Suprapubic skin (tissue), 4 donors: ENCODE results near the gene IL7R. TPM values are rescaled to one million over a fixed set of nuclear protein-coding genes. Genes with fewer than 3 reads are reported as not detected.
A peak's percentile ranks its signal among the peaks of the same experiment; 100 is the strongest.

Source experiments
- DNase-seq, 2 donors: peaks; one replicate each; pipeline ENCODE4 v3.0.0-alpha.2; 2019; ENCODE audit warnings: low spot score in 2 of 2
- H3K27ac ChIP-seq: fragments of 200-600 bp; sonication (generic); one replicate; pipeline ENCODE4 v1.5.1; 2019
- H3K27me3 ChIP-seq: fragments of 200-600 bp; sonication (generic); one replicate; pipeline ENCODE4 v1.5.1; 2019
- H3K36me3 ChIP-seq: fragments of 200-600 bp; sonication (generic); one replicate; pipeline ENCODE4 v1.5.1; 2019
- H3K4me1 ChIP-seq: fragments of 200-600 bp; sonication (generic); one replicate; pipeline ENCODE4 v1.5.1; 2019
- H3K4me3 ChIP-seq: fragments of 200-600 bp; sonication (generic); one replicate; pipeline ENCODE4 v1.5.1; 2019; ENCODE audit warnings: mild to moderate bottlenecking
- H3K9me3 ChIP-seq: fragments of 200-600 bp; sonication (generic); one replicate; pipeline ENCODE4 v1.5.1; 2019
- EP300 ChIP-seq: sonication (generic); formaldehyde crosslinking; IDR thresholded peaks from one replicate; pipeline ENCODE4 v1.6.1; 2017; ENCODE audit warnings: antibody characterized with exemption
- POLR2A ChIP-seq, 2 donors: fragments of 450-650 bp; IDR thresholded peaks; one replicate each; pipeline ENCODE4 v1.6.1; 2017; ENCODE audit warnings: antibody characterized with exemption in 2 of 2, mild to moderate bottlenecking in 2 of 2, moderate library complexity in 2 of 2
- POLR2AphosphoS5 ChIP-seq, 3 donors: sonication (generic); formaldehyde crosslinking; IDR thresholded peaks; one replicate each; pipeline ENCODE4 v1.6.1; 2017; ENCODE audit warnings: antibody characterized with exemption in 3 of 3
- WGBS: methylation state at CpG from one replicate; pipeline ENCODE4 v1.1.5; 2018; 5-methylcytosine and 5-hydroxymethylcytosine counted together
- total RNA-seq, 4 donors: library from RNA; depleted of rRNA; stranded (reverse); fragments of >200 nt; gene quantifications; one replicate each; pipeline ENCODE4 v1.1.0, GENCODE V29; 2016
- TF ChIP-seq, protein P1 (sequence below), 2 donors: fragments of 200-600 bp in 1 of 2; fragments of 450-650 bp in 1 of 2; sonication (generic) in 1 of 2; IDR thresholded peaks; one replicate each; pipeline ENCODE4 v1.5.1; 2016 to 2019; ENCODE audit warnings: antibody characterized with exemption in 2 of 2, mild to moderate bottlenecking in 1 of 2, moderate library complexity in 1 of 2

IL7R gene
- total RNA-seq, 4 donors from 2014 or later: 0.73 to 7.1 (median 4.2) TPM

GRCh38 chr5:35857606-35858205, 1.0 kb downstream of the IL7R start:
- peaks cover 8% of the 10 kb centered on the region for H3K4me1 ChIP-seq
- no peaks in the 10 kb centered on the region for H3K36me3 ChIP-seq
- peak overlapping the region; percentile 8 for H3K4me3 ChIP-seq
- H3K27ac ChIP-seq: no peak overlapping the region
- WGBS: 40% methylated on average over 2 of the region's 2 CpGs
- no peaks in the 10 kb centered on the region for H3K27me3 ChIP-seq
- no peaks in the 10 kb centered on the region for H3K9me3 ChIP-seq
- DNase-seq: no peak
- TF ChIP-seq, protein P1, sequence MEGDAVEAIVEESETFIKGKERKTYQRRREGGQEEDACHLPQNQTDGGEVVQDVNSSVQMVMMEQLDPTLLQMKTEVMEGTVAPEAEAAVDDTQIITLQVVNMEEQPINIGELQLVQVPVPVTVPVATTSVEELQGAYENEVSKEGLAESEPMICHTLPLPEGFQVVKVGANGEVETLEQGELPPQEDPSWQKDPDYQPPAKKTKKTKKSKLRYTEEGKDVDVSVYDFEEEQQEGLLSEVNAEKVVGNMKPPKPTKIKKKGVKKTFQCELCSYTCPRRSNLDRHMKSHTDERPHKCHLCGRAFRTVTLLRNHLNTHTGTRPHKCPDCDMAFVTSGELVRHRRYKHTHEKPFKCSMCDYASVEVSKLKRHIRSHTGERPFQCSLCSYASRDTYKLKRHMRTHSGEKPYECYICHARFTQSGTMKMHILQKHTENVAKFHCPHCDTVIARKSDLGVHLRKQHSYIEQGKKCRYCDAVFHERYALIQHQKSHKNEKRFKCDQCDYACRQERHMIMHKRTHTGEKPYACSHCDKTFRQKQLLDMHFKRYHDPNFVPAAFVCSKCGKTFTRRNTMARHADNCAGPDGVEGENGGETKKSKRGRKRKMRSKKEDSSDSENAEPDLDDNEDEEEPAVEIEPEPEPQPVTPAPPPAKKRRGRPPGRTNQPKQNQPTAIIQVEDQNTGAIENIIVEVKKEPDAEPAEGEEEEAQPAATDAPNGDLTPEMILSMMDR (IDR thresholded peaks at IDR 0.05): no peak
- TF ChIP-seq POLR2A (IDR thresholded peaks at IDR 0.05): no peak
- no peak for TF ChIP-seq EP300
- TF ChIP-seq POLR2AphosphoS5 (IDR thresholded peaks at IDR 0.05): no peak

GRCh38 chr5:35859101-35859661, 2.5 kb downstream of the IL7R start:
- WGBS: 62% methylated on average over 3 of the region's 3 CpGs
- Histone ChIP-seq H3K36me3 (no peaks in the 10 kb centered on the region), H3K9me3 (no peaks in the 10 kb centered on the region), H3K27ac (no peak overlapping the region), H3K27me3 (no peaks in the 10 kb centered on the region), H3K4me3 (peak overlapping the region; percentile 3), H3K4me1 (peaks cover 1% of the 10 kb centered on the region)
- TF ChIP-seq, protein P1 (IDR thresholded peaks at IDR 0.05): no peak
- no peak for TF ChIP-seq POLR2A (IDR thresholded peaks at IDR 0.05)
- no peak for TF ChIP-seq EP300
- TF ChIP-seq POLR2AphosphoS5 (IDR thresholded peaks at IDR 0.05): no peak
- DNase-seq: no peak

DNA sequence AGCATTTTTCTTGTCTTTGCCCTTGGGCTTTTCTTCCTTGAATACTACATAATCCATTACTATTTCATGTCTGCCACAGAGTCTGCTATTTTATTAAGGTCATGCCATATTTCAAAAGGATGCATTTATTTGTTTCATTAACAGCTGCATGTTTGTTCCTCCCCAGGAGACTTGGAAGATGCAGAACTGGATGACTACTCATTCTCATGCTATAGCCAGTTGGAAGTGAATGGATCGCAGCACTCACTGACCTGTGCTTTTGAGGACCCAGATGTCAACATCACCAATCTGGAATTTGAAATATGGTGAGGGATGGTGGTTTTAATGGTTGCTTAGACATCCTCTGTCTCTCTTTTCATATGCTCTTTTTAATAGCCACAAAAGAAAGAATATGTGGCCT, 4.0 kb downstream of the IL7R start:
- no peak overlapping the region for H3K4me3 ChIP-seq
- no peaks in the 10 kb centered on the region for H3K9me3 ChIP-seq
- WGBS: 95% methylated on average over 1 of the region's 1 CpG
- H3K27me3 ChIP-seq: no peaks in the 10 kb centered on the region
- no peak overlapping the region for H3K27ac ChIP-seq
- TF ChIP-seq, protein P1 (IDR thresholded peaks at IDR 0.05): no peak
- no peak for TF ChIP-seq EP300
- no peak for TF ChIP-seq POLR2A (IDR thresholded peaks at IDR 0.05)
- TF ChIP-seq POLR2AphosphoS5 (IDR thresholded peaks at IDR 0.05): no peak
- DNase-seq: no peak
- no peaks in the 10 kb centered on the region for H3K4me1 ChIP-seq
- H3K36me3 ChIP-seq: no peaks in the 10 kb centered on the region

GRCh38 chr5:35861718-35862117, 5.0 kb downstream of the IL7R start:
- Histone ChIP-seq H3K27ac (no peak overlapping the region), H3K27me3 (no peaks in the 10 kb centered on the region), H3K4me3 (no peak overlapping the region), H3K9me3 (no peaks in the 10 kb centered on the region), H3K4me1 (no peaks in the 10 kb centered on the region), H3K36me3 (no peaks in the 10 kb centered on the region)
- no peak for DNase-seq
- no peak for TF ChIP-seq EP300
- TF ChIP-seq, protein P1 (IDR thresholded peaks at IDR 0.05): no peak
- no peak for TF ChIP-seq POLR2AphosphoS5 (IDR thresholded peaks at IDR 0.05)
- TF ChIP-seq POLR2A (IDR thresholded peaks at IDR 0.05): no peak
- 72% methylated on average over 1 of the region's 1 CpG for WGBS

- no peaks in the 10 kb centered on the region for H3K4me1 ChIP-seq
- no peak overlapping the region for H3K27ac ChIP-seq
- no peaks in the 10 kb centered on the region for H3K27me3 ChIP-seq
- no peaks in the 10 kb centered on the region for H3K36me3 ChIP-seq
- DNase-seq: no peak
- no peak for TF ChIP-seq POLR2A (IDR thresholded peaks at IDR 0.05)
- TF ChIP-seq EP300: no peak
- TF ChIP-seq, protein P1 (IDR thresholded peaks at IDR 0.05): no peak
- TF ChIP-seq POLR2AphosphoS5 (IDR thresholded peaks at IDR 0.05): no peak
- 85% methylated on average over 2 of the region's 2 CpGs for WGBS
- H3K4me3 ChIP-seq: no peak overlapping the region
- H3K9me3 ChIP-seq: no peaks in the 10 kb centered on the region
Measured at GRCh38 chr5:35862126-35862525, 5.4 kb downstream of the IL7R start.
